NCI-H2107 treated with DMSO at 0.1 percent for 48 hours (cell line): ENCODE data around the gene CATSPERE.
"Not testable (repeated sequence)": the region's sequence is repeated elsewhere in the genome, so short reads cannot be mapped to it uniquely, and the experiment has no call there.

ENCODE experiments used
- DNase-seq: peaks from one replicate; lab custom pipeline; 2025; ENCODE audit not compliant: unreplicated experiment; lab: John Stamatoyannopoulos, UW

The CATSPERE gene

GRCh38 chr1:244448279-244449036, 12.6 kb upstream of the CATSPERE start:
- no peak for DNase-seq

- DNase-seq = no peak
Measured at GRCh38 chr1:244449936-244450508, 11.1 kb upstream of the CATSPERE start.

GRCh38 chr1:244450597-244451538, 10.2 kb upstream of the CATSPERE start:
- peak; percentile 51 for DNase-seq

- no peak for DNase-seq
Measured at GRCh38 chr1:244451539-244451950, 9.5 kb upstream of the CATSPERE start, which contains the start of gene ADSS2. TSS of gene ADSS2 (minus strand) at chr1:244451909. CDS start at chr1:244451817, 92 bp downstream.

- peak; percentile 99 for DNase-seq
Measured at GRCh38 chr1:244451951-244452795, 8.9 kb upstream of the CATSPERE start.

- no peak for DNase-seq
Measured at GRCh38 chr1:244454412-244454811, 6.7 kb upstream of the CATSPERE start.

- no peak for DNase-seq
Measured at GRCh38 chr1:244456586-244456985, 4.5 kb upstream of the CATSPERE start.

GRCh38 chr1:244458781-244459180, 2.3 kb upstream of the CATSPERE start:
- no peak for DNase-seq

- DNase-seq = no peak
Measured at GRCh38 chr1:244460197-244460596, 876 bp upstream of the CATSPERE start.

GRCh38 chr1:244466724-244467123, 5.7 kb downstream of the CATSPERE start:
- DNase-seq = no peak

- no peak for DNase-seq
Measured at GRCh38 chr1:244473059-244473605, 12.1 kb downstream of the CATSPERE start.

GRCh38 chr1:244484971-244485370, 23.9 kb downstream of the CATSPERE start:
- DNase-seq = not testable (repeated sequence)

GRCh38 chr1:244494653-244495052, 33.6 kb downstream of the CATSPERE start:
- no peak for DNase-seq

GRCh38 chr1:244496186-244496585, 35.1 kb downstream of the CATSPERE start:
- no peak for DNase-seq

GRCh38 chr1:244497805-244498204, 36.7 kb downstream of the CATSPERE start:
- no peak for DNase-seq

- DNase-seq = not testable (repeated sequence)
Measured at GRCh38 chr1:244499484-244499883, 38.4 kb downstream of the CATSPERE start.

- DNase-seq = not testable (repeated sequence)
Measured at GRCh38 chr1:244500515-244500914, 39.4 kb downstream of the CATSPERE start.

- DNase-seq = no peak
Measured at GRCh38 chr1:244502630-244503029, 41.6 kb downstream of the CATSPERE start.

- DNase-seq = no peak
Measured at GRCh38 chr1:244513493-244513892, 52.4 kb downstream of the CATSPERE start.

GRCh38 chr1:244515680-244516079, 54.6 kb downstream of the CATSPERE start:
- DNase-seq = no peak
